Measurements from ENCODE around the gene DYNLL1.

The DYNLL1 gene

GRCh38 chr12:120540445-120540844 lies 44.5 kb downstream of the DYNLL1 start:
- POLR2A ChIA-PET, result interaction anchor here (1.9 kb wide), 1 partner anchor 10 kb away, joined by 5 read pairs; no protein-coding TSS in a partner anchor
- peak overlapping the region in 2 of 7 experiments; percentile 3 to 23 for H3K4me3 ChIP-seq (ENCODE audit: control insufficient read depth in 1 of 7, extremely low read depth in 1 of 7, insufficient read depth in 4 of 7, low read depth in 2 of 7, low read length in 6 of 7)
- H3K27ac ChIP-seq (ENCODE audit: insufficient read depth in 1 of 2, low read depth in 1 of 2, low read length in 2 of 2, poor library complexity in 1 of 2, severe bottlenecking in 2 of 2), result peak overlapping the region in 1 of 2 experiments; percentile 62
- 0% methylated on average over 1 of the region's 3 CpGs for WGBS (ENCODE audit: insufficient coverage)
- DNase-seq, result peak; percentile 77 to 94 (median 87)
- peaks cover 0 to 33% (median 10%) of the 10 kb centered on the region in 4 experiments for H3K36me3 ChIP-seq (ENCODE audit: control insufficient read depth in 4 of 4, insufficient read depth in 4 of 4, low read length in 3 of 4)
- peaks cover 36 to 62% (median 54%) of the 10 kb centered on the region in 4 experiments for H3K4me1 ChIP-seq (ENCODE audit: control extremely low read depth in 1 of 4, control insufficient read depth in 4 of 4, insufficient read depth in 4 of 4, low read length in 3 of 4)
- CTCF ChIA-PET, result interaction anchor here (0.7 to 1.0 kb wide), 2 partner anchors 41 to 74 kb away, joined by 3 to 4 read pairs; partner anchors contain the start of gene POP5
- H3K9me3 ChIP-seq (ENCODE audit: control extremely low read depth in 1 of 5, control insufficient read depth in 4 of 5, insufficient read depth in 2 of 5, low read depth in 1 of 5, low read length in 4 of 5), result no peaks in the 10 kb centered on the region
- H3K27me3 ChIP-seq (replicated peaks in 2 of 5; ENCODE audit: control insufficient read depth in 4 of 5, insufficient read depth in 5 of 5, low read length in 4 of 5), result no peaks in the 10 kb centered on the region

- Histone ChIP-seq H3K27ac (ENCODE audit: insufficient read depth in 1 of 2, low read depth in 1 of 2, low read length in 2 of 2, poor library complexity in 1 of 2, severe bottlenecking in 2 of 2) (no peak overlapping the region), H3K4me1 (ENCODE audit: control extremely low read depth in 1 of 4, control insufficient read depth in 4 of 4, insufficient read depth in 4 of 4, low read length in 3 of 4) (peaks cover 25 to 45% (median 37%) of the 10 kb centered on the region in 4 experiments), H3K9me3 (ENCODE audit: control extremely low read depth in 1 of 5, control insufficient read depth in 4 of 5, insufficient read depth in 2 of 5, low read depth in 1 of 5, low read length in 4 of 5) (no peaks in the 10 kb centered on the region), H3K36me3 (ENCODE audit: control insufficient read depth in 4 of 4, insufficient read depth in 4 of 4, low read length in 3 of 4) (peaks cover 12 to 42% (median 22%) of the 10 kb centered on the region in 4 experiments), H3K27me3 (replicated peaks in 2 of 5; ENCODE audit: control insufficient read depth in 4 of 5, insufficient read depth in 5 of 5, low read length in 4 of 5) (no peaks in the 10 kb centered on the region), H3K4me3 (ENCODE audit: control insufficient read depth in 1 of 7, extremely low read depth in 1 of 7, insufficient read depth in 4 of 7, low read depth in 2 of 7, low read length in 6 of 7) (no peak overlapping the region)
- DNase-seq, result no peak
- 83% methylated on average over 4 of the region's 5 CpGs for WGBS (ENCODE audit: insufficient coverage)
- POLR2A ChIA-PET, result no interaction called here
- CTCF ChIA-PET, result no interaction called here
Observed at GRCh38 chr12:120542166-120542565, 46.3 kb downstream of the DYNLL1 start.

- Histone ChIP-seq H3K27ac (ENCODE audit: insufficient read depth in 1 of 2, low read depth in 1 of 2, low read length in 2 of 2, poor library complexity in 1 of 2, severe bottlenecking in 2 of 2) (no peak overlapping the region), H3K36me3 (ENCODE audit: control insufficient read depth in 4 of 4, insufficient read depth in 4 of 4, low read length in 3 of 4) (peaks cover 22 to 56% (median 34%) of the 10 kb centered on the region in 4 experiments), H3K4me3 (ENCODE audit: control insufficient read depth in 1 of 7, extremely low read depth in 1 of 7, insufficient read depth in 4 of 7, low read depth in 2 of 7, low read length in 6 of 7) (no peak overlapping the region), H3K4me1 (ENCODE audit: control extremely low read depth in 1 of 4, control insufficient read depth in 4 of 4, insufficient read depth in 4 of 4, low read length in 3 of 4) (peaks cover 3 to 22% (median 12%) of the 10 kb centered on the region in 4 experiments), H3K27me3 (replicated peaks in 2 of 5; ENCODE audit: control insufficient read depth in 4 of 5, insufficient read depth in 5 of 5, low read length in 4 of 5) (no peaks in the 10 kb centered on the region), H3K9me3 (ENCODE audit: control extremely low read depth in 1 of 5, control insufficient read depth in 4 of 5, insufficient read depth in 2 of 5, low read depth in 1 of 5, low read length in 4 of 5) (no peaks in the 10 kb centered on the region)
- WGBS (ENCODE audit: insufficient coverage), result 80% methylated on average over 1 of the region's 3 CpGs
- ChIA-PET CTCF (interaction anchor here (1.4 to 1.5 kb wide), 2 partner anchors 10 to 45 kb away, joined by 4 to 5 read pairs; no protein-coding TSS in a partner anchor), POLR2A (no interaction called here)
- DNase-seq, result peak in 1 of 3 donors; percentile 26
Observed at GRCh38 chr12:120544691-120545090, 48.8 kb downstream of the DYNLL1 start.

DNA sequence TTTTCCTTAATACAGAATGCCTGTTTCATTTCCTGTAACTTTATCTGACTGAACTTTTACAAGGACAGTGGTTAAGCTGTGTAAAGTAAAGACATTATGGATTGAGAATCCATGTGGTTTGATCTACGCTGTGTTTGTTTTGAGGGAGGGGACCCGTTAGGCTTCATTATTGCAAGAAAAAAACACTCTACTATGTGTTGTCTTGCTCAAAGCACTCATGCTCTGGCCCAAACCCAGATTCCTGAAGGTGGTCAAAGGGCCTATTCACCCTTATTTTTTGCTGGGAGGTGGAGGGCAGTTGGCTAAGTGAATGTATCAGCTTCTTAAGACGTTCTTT lies 50.1 kb downstream of the DYNLL1 start:
- H3K27me3 ChIP-seq (replicated peaks in 2 of 5; ENCODE audit: control insufficient read depth in 4 of 5, insufficient read depth in 5 of 5, low read length in 4 of 5), result no peaks in the 10 kb centered on the region
- DNase-seq, result no peak
- no peak overlapping the region for H3K27ac ChIP-seq (ENCODE audit: insufficient read depth in 1 of 2, low read depth in 1 of 2, low read length in 2 of 2, poor library complexity in 1 of 2, severe bottlenecking in 2 of 2)
- H3K9me3 ChIP-seq (ENCODE audit: control extremely low read depth in 1 of 5, control insufficient read depth in 4 of 5, insufficient read depth in 2 of 5, low read depth in 1 of 5, low read length in 4 of 5), result no peaks in the 10 kb centered on the region
- no CpG with 5 or more reads among the region's 3 CpGs for WGBS (ENCODE audit: insufficient coverage)
- peaks cover 0 to 9% (median 6%) of the 10 kb centered on the region in 4 experiments for H3K4me1 ChIP-seq (ENCODE audit: control extremely low read depth in 1 of 4, control insufficient read depth in 4 of 4, insufficient read depth in 4 of 4, low read length in 3 of 4)
- ChIA-PET POLR2A (no interaction called here), CTCF (interaction anchor here (0.7 to 1.5 kb wide), 3 partner anchors 8 to 25 kb away, joined by 3 to 5 read pairs (median 4); no protein-coding TSS in a partner anchor)
- peaks cover 22 to 58% (median 39%) of the 10 kb centered on the region in 4 experiments for H3K36me3 ChIP-seq (ENCODE audit: control insufficient read depth in 4 of 4, insufficient read depth in 4 of 4, low read length in 3 of 4)
- H3K4me3 ChIP-seq (ENCODE audit: control insufficient read depth in 1 of 7, extremely low read depth in 1 of 7, insufficient read depth in 4 of 7, low read depth in 2 of 7, low read length in 6 of 7), result no peak overlapping the region

Data from common myeloid progenitor, CD34-positive (primary cell).